WTC11 (cell line): ENCODE results near the gene SH3BP4. TPM values are rescaled to one million over a fixed set of nuclear protein-coding genes. Genes with fewer than 3 reads are reported as not detected.

Experiments
- ATAC-seq: fragments of 200-7000 bp; cut with Tn5 transposase; 2 replicates; pipeline ENCODE4 v1.10.0; 2021; ENCODE audit warnings: mild to moderate bottlenecking, moderate library complexity
- CTCF ChIA-PET: fragments of 300-600 bp; sonication (Branson Sonifier 250); formaldehyde crosslinking; loops from one replicate; lab custom pipeline; 2021; ENCODE audit warnings: antibody characterized with exemption; lab: Charles Lee
- POLR2A ChIA-PET: fragments of 350-600 bp; sonication (Branson Sonifier 250); formaldehyde crosslinking; loops from one replicate; lab custom pipeline; 2021; ENCODE audit warnings: antibody characterized with exemption; lab: Charles Lee
- DNase-seq: peaks from one replicate; pipeline ENCODE4 v3.0.0; 2021; ENCODE audit warnings: low spot score
- H3K27ac Mint-ChIP-seq: 2 replicates; pipeline ENCODE4 v1.8.0; 2021; ENCODE audit warnings: mixed read lengths
- H3K27me3 Mint-ChIP-seq: 2 replicates; pipeline ENCODE4 v1.8.0; 2021; ENCODE audit warnings: low read depth, mild to moderate bottlenecking, moderate library complexity, mixed read lengths
- H3K36me3 Mint-ChIP-seq: 2 replicates; pipeline ENCODE4 v1.8.0; 2021; ENCODE audit warnings: mixed read lengths
- H3K4me1 Mint-ChIP-seq: 2 replicates; pipeline ENCODE4 v1.8.0; 2022; ENCODE audit warnings: mixed read lengths
- H3K4me3 Mint-ChIP-seq: 2 replicates; pipeline ENCODE4 v1.8.0; 2021; ENCODE audit warnings: mild to moderate bottlenecking, moderate library complexity, mixed read lengths
- H3K9me3 Mint-ChIP-seq: 2 replicates; pipeline ENCODE4 v1.8.0; 2021; ENCODE audit warnings: mixed read lengths
- ATF2 ChIP-seq: sonication (generic); formaldehyde crosslinking; IDR thresholded peaks from 2 replicates; pipeline ENCODE4 v1.8.1; 2022; ENCODE audit warnings: low read depth, missing genetic modification reagents, borderline replicate concordance
- CDX4 ChIP-seq: fragments of 250-450 bp; sonication (Bioruptor Pico); IDR thresholded peaks from 2 replicates; pipeline ENCODE4 v1.9.0; 2021; ENCODE audit warnings: moderate library complexity, mild to moderate bottlenecking, inconsistent platforms, borderline replicate concordance
- CREM ChIP-seq: sonication (generic); formaldehyde crosslinking; IDR thresholded peaks from 2 replicates; pipeline ENCODE4 v1.8.1; 2022; ENCODE audit warnings: mild to moderate bottlenecking, missing genetic modification reagents, moderate library complexity
- E2F1 ChIP-seq: sonication (generic); formaldehyde crosslinking; IDR thresholded peaks from 2 replicates; pipeline ENCODE4 v1.8.0; 2022; ENCODE audit warnings: mild to moderate bottlenecking, missing genetic modification reagents
- E2F5 ChIP-seq: sonication (generic); formaldehyde crosslinking; IDR thresholded peaks from 2 replicates; pipeline ENCODE4 v1.8.1; 2022; ENCODE audit warnings: mild to moderate bottlenecking, moderate library complexity, missing genetic modification reagents
- ETV6 ChIP-seq: sonication (generic); formaldehyde crosslinking; IDR thresholded peaks from 2 replicates; pipeline ENCODE4 v1.8.1; 2022; ENCODE audit warnings: mild to moderate bottlenecking, missing genetic modification reagents
- FOXK1 ChIP-seq: sonication (generic); formaldehyde crosslinking; IDR thresholded peaks from 2 replicates; pipeline ENCODE4 v1.8.0; 2022; ENCODE audit warnings: mild to moderate bottlenecking, moderate library complexity, missing genetic modification reagents
- FOXP4 ChIP-seq: sonication (generic); formaldehyde crosslinking; IDR thresholded peaks from 2 replicates; pipeline ENCODE4 v1.8.0; 2022; ENCODE audit warnings: mild to moderate bottlenecking, missing genetic modification reagents
- HMGXB4 ChIP-seq: sonication (generic); formaldehyde crosslinking; IDR thresholded peaks from 2 replicates; pipeline ENCODE4 v1.8.1; 2023; ENCODE audit warnings: mild to moderate bottlenecking, moderate library complexity, missing genetic modification reagents
- IRF1 ChIP-seq: sonication (generic); formaldehyde crosslinking; IDR thresholded peaks from 2 replicates; pipeline ENCODE4 v1.8.0; 2023; ENCODE audit warnings: missing genetic modification reagents
- KAT7 ChIP-seq: sonication (generic); formaldehyde crosslinking; IDR thresholded peaks from 2 replicates; pipeline ENCODE4 v1.8.1; 2023; ENCODE audit warnings: missing genetic modification reagents, mild to moderate bottlenecking, borderline replicate concordance
- MLX ChIP-seq: sonication (generic); formaldehyde crosslinking; IDR thresholded peaks from 2 replicates; pipeline ENCODE4 v1.8.1; 2023; ENCODE audit warnings: mild to moderate bottlenecking, missing genetic modification reagents, moderate library complexity
- PRRX2 ChIP-seq: fragments of 250-450 bp; sonication (Bioruptor Pico); IDR thresholded peaks from 2 replicates; pipeline ENCODE4 v1.8.0; 2021; ENCODE audit warnings: mild to moderate bottlenecking
- RELA ChIP-seq: sonication (generic); formaldehyde crosslinking; IDR thresholded peaks from 2 replicates; pipeline ENCODE4 v1.8.1; 2022; ENCODE audit warnings: missing genetic modification reagents, mild to moderate bottlenecking, borderline replicate concordance
- STAT6 ChIP-seq: sonication (generic); formaldehyde crosslinking; conservative IDR thresholded peaks from 2 replicates; pipeline ENCODE4 v1.8.1; 2023; ENCODE audit warnings: mild to moderate bottlenecking, low read depth, missing genetic modification reagents, moderate library complexity
- TEAD4 ChIP-seq: sonication (generic); formaldehyde crosslinking; IDR thresholded peaks from 2 replicates; pipeline ENCODE4 v1.8.0; 2022; ENCODE audit warnings: mild to moderate bottlenecking, missing genetic modification reagents
- TP53 ChIP-seq: sonication (generic); formaldehyde crosslinking; IDR thresholded peaks from 2 replicates; pipeline ENCODE4 v1.8.1; 2023; ENCODE audit warnings: mild to moderate bottlenecking, missing genetic modification reagents
- ZNF121 ChIP-seq: sonication (generic); formaldehyde crosslinking; IDR thresholded peaks from 2 replicates; pipeline ENCODE4 v1.8.0; 2023; ENCODE audit warnings: missing genetic modification reagents
- ZNF532 ChIP-seq: fragments of 250-450 bp; sonication (Bioruptor Pico); IDR thresholded peaks from 2 replicates; pipeline ENCODE4 v1.9.0; 2021; ENCODE audit warnings: mild to moderate bottlenecking, borderline replicate concordance
- total RNA-seq: library from RNA; stranded (reverse); gene quantifications from 3 replicates; pipeline ENCODE4 v1.2.3, GENCODE V29; 2021

SH3BP4 gene
- total RNA-seq, 1 experiment from 2014 or later: 44.4 TPM

GRCh38 chr2:234977228-234977679 is 25.4 kb downstream of the SH3BP4 start:
- DNase-seq (no peak), ATAC-seq (no peak)
- no peaks in the 10 kb centered on the region for H3K27me3 Mint-ChIP-seq
- CTCF ChIA-PET: no interaction called here
- H3K27ac Mint-ChIP-seq: peak overlapping the region; percentile 52; the same call in 1 of the 2 replicates
- POLR2A ChIA-PET: interaction anchor here (1.0 kb wide), 1 partner anchor 9 kb away, joined by 5 read pairs; no protein-coding TSS in a partner anchor
- peaks cover 10% of the 10 kb centered on the region for H3K9me3 Mint-ChIP-seq
- H3K4me3 Mint-ChIP-seq: no peak overlapping the region
- H3K4me1 Mint-ChIP-seq: peaks cover 63% of the 10 kb centered on the region
- H3K36me3 Mint-ChIP-seq: peaks cover 18% of the 10 kb centered on the region
- TF ChIP-seq FOXK1 (CRISPR knock-in tag) (no peak), CDX4 (CRISPR knock-in tag) (no peak), TEAD4 (CRISPR knock-in tag) (no peak), IRF1 (CRISPR knock-in tag) (no peak), ATF2 (CRISPR knock-in tag) (no peak), CREM (CRISPR knock-in tag) (no peak), HMGXB4 (no peak), KAT7 (CRISPR knock-in tag) (no peak), RELA (CRISPR knock-in tag) (no peak), ZNF121 (CRISPR knock-in tag) (no peak), E2F1 (CRISPR knock-in tag) (no peak), E2F5 (CRISPR knock-in tag) (no peak), MLX (CRISPR knock-in tag) (no peak), ZNF532 (no peak), ETV6 (CRISPR knock-in tag) (no peak), PRRX2 (CRISPR knock-in tag) (no peak), STAT6 (CRISPR knock-in tag) (no peak), FOXP4 (CRISPR knock-in tag) (no peak), TP53 (CRISPR knock-in tag) (no peak)
